HTR-8/SVneo (cell line): ENCODE results near the gene B3GNT9.

Experiments
- DNase-seq: peaks from one replicate; pipeline ENCODE4 v3.0.0; 2011; ENCODE audit warnings: low spot score, mixed read lengths; ENCODE audit not compliant: insufficient read length
- FAIRE-seq: peaks from 2 replicates; lab custom pipeline; 2011; peaks lifted over from hg19 to GRCh38; lab: Jason Lieb, UNC

The B3GNT9 gene

GRCh38 chr16:67170168-67170948 is 19.6 kb upstream of the B3GNT9 start, which contains the start of gene NOL3:
Gene NOL3 (plus strand): TSS chr16:67170538.
- DNase-seq = peak; percentile 91
- peak; percentile 48 for FAIRE-seq

- FAIRE-seq = no peak
- DNase-seq = no peak
Measured at GRCh38 chr16:67169642-67170167, 18.9 kb upstream of the B3GNT9 start.

- DNase-seq (no peak), FAIRE-seq (no peak)
Measured at GRCh38 chr16:67169011-67169451, 18.2 kb upstream of the B3GNT9 start.

GRCh38 chr16:67167588-67167987 is 16.8 kb upstream of the B3GNT9 start:
- no peak for FAIRE-seq
- DNase-seq = no peak

- DNase-seq (no peak), FAIRE-seq (no peak)
Measured at GRCh38 chr16:67166598-67167168, 15.9 kb upstream of the B3GNT9 start.

- no peak for DNase-seq
- FAIRE-seq = no peak
Measured at GRCh38 chr16:67166110-67166547, 15.3 kb upstream of the B3GNT9 start.

- DNase-seq (no peak), FAIRE-seq (no peak)
Measured at GRCh38 chr16:67165121-67166078, 14.6 kb upstream of the B3GNT9 start.

- DNase-seq = no peak
- no peak for FAIRE-seq
Measured at GRCh38 chr16:67164599-67165061, 13.8 kb upstream of the B3GNT9 start, which contains the start of gene HSF4. Gene HSF4 (plus strand): TSS chr16:67164745. CDS start chr16:67164812, 67 bp downstream.

- no peak for FAIRE-seq
- no peak for DNase-seq
Measured at GRCh38 chr16:67163999-67164558, 13.3 kb upstream of the B3GNT9 start.

GRCh38 chr16:67163164-67163998 is 12.6 kb upstream of the B3GNT9 start:
- FAIRE-seq = peak; percentile 94
- no peak for DNase-seq

GRCh38 chr16:67162506-67163163 is 11.8 kb upstream of the B3GNT9 start:
- FAIRE-seq = no peak
- DNase-seq = no peak

- DNase-seq (no peak), FAIRE-seq (no peak)
Measured at GRCh38 chr16:67161595-67162058, 10.8 kb upstream of the B3GNT9 start.

GRCh38 chr16:67158637-67159600 is 8.1 kb upstream of the B3GNT9 start:
- no peak for FAIRE-seq
- DNase-seq = no peak

- FAIRE-seq (no peak), DNase-seq (no peak)
Measured at GRCh38 chr16:67157892-67158635, 7.3 kb upstream of the B3GNT9 start.

- DNase-seq (no peak), FAIRE-seq (no peak)
Measured at GRCh38 chr16:67157106-67157748, 6.4 kb upstream of the B3GNT9 start.
